ENCODE results near the gene ALX3. TPM values are rescaled to one million over a fixed set of nuclear protein-coding genes. Genes with fewer than 3 reads are reported as not detected.
"Not testable (repeated sequence)": the region's sequence is repeated elsewhere in the genome, so short reads cannot be mapped to it uniquely, and the experiment has no call there.

ALX3 gene
- total RNA-seq, 4 donors from 2014 or later: 0.21 to 0.26 TPM; not detected in 2

DNA sequence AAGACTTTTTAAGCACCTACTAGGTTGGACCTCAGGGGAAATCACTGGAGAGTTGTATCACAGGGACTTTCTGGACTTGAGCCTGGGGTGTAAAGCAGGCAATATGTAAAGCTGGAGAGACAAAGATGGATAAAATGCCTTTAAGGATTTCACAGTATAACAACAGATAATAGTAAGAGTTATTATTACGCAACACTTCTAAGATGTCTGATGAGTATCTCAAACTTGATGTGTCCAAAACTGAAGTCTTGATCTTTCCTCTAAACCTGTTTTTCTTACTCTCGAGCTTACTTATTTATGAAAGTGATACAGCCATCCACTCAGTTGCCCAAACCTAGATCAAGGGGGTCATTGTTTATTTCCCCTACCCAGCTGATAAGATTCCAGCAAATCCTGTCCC lies 38.1 kb downstream of the ALX3 start:
- peaks cover 0 to 5% of the 10 kb centered on the region in 2 donors for H3K4me1 ChIP-seq
- H3K36me3 ChIP-seq: no peaks in the 10 kb centered on the region
- TF ChIP-seq, protein P1, sequence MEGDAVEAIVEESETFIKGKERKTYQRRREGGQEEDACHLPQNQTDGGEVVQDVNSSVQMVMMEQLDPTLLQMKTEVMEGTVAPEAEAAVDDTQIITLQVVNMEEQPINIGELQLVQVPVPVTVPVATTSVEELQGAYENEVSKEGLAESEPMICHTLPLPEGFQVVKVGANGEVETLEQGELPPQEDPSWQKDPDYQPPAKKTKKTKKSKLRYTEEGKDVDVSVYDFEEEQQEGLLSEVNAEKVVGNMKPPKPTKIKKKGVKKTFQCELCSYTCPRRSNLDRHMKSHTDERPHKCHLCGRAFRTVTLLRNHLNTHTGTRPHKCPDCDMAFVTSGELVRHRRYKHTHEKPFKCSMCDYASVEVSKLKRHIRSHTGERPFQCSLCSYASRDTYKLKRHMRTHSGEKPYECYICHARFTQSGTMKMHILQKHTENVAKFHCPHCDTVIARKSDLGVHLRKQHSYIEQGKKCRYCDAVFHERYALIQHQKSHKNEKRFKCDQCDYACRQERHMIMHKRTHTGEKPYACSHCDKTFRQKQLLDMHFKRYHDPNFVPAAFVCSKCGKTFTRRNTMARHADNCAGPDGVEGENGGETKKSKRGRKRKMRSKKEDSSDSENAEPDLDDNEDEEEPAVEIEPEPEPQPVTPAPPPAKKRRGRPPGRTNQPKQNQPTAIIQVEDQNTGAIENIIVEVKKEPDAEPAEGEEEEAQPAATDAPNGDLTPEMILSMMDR (IDR thresholded peaks at IDR 0.05): no peak
- TF ChIP-seq POLR2A (IDR thresholded peaks at IDR 0.05): no peak
- H3K9me3 ChIP-seq: no peaks in the 10 kb centered on the region
- H3K4me3 ChIP-seq: no peak overlapping the region
- intact Hi-C loops (cut with DNase I; ENCODE audit: low total_unique reads): no loop called here
- no peak overlapping the region for H3K27ac ChIP-seq
- no peak for DNase-seq
- no peaks in the 10 kb centered on the region for H3K27me3 ChIP-seq

DNA sequence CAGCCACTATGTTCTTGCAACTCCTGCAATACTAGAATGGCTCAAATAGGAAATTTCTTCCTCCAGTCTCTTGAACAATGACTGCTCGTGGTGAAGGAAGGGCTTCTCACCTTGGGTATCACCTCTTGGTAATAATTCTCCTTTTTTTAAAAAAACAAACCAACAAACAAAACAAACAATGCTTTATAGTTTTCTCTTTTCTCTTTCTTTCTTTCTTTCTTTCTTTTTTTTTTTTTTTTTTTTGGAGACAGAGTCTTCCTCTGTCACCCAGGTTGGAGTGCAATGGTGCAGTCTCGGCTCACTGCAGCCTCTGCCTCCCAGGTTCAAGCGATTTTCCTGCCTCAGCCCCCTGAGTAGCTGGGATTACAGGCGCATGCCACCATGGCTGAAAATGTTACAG lies 39.8 kb downstream of the ALX3 start:
- DNase-seq; H3K36me3 ChIP-seq; intact Hi-C loops (cut with DNase I; ENCODE audit: low total_unique reads); H3K4me1 ChIP-seq; H3K4me3 ChIP-seq; H3K9me3 ChIP-seq; H3K27me3 ChIP-seq; H3K27ac ChIP-seq: not testable (repeated sequence)

DNA sequence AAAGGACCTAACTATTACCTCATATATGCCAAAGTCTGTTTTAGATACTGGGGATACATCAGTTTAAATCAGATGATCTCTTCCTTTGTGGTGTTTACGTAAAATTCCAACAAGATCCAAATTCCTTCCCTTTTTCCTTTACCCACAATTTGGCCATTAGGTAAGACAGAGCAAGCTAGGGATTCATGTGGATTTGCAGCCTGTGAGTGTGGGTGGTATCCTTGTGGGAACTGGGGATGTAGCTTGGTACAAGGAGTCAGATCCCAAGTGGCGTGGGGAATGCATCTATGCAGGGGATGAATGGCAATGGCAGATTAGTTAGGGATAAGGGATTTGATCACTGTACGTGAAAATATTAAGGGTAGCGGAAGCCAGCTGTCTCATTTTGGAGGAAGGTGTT lies 45.9 kb downstream of the ALX3 start:
- no peaks in the 10 kb centered on the region for H3K9me3 ChIP-seq
- no peak for TF ChIP-seq POLR2A (IDR thresholded peaks at IDR 0.05)
- TF ChIP-seq, protein P1 (IDR thresholded peaks at IDR 0.05): no peak
- H3K27ac ChIP-seq: no peak overlapping the region
- intact Hi-C loops (cut with DNase I; ENCODE audit: low total_unique reads): no loop called here
- DNase-seq: no peak
- H3K36me3 ChIP-seq: no peaks in the 10 kb centered on the region
- H3K4me3 ChIP-seq: no peak overlapping the region
- no peaks in the 10 kb centered on the region for H3K27me3 ChIP-seq
- H3K4me1 ChIP-seq: no peaks in the 10 kb centered on the region

DNA sequence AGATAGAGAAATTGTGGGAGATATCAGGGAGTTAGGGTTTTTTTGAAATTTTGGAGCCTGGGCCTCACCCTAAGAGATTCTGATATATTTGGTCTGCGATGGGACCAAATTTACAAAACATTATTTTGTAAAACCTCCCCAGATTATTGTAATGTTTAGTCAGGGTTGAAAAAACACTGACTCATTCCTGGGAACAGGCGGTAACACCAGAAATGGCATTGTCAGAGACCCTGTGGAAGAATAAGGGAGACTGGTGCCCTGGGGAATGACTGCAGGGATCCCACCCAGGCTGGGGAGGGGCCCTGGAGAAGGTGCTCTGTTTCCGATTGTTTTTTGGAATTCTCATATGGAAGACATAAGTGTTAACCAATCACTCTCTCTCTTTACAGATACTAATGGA lies 49.2 kb downstream of the ALX3 start:
- TF ChIP-seq, protein P1 (IDR thresholded peaks at IDR 0.05): no peak
- no peak for TF ChIP-seq POLR2A (IDR thresholded peaks at IDR 0.05)
- H3K9me3 ChIP-seq: no peaks in the 10 kb centered on the region
- H3K27me3 ChIP-seq: no peaks in the 10 kb centered on the region
- H3K36me3 ChIP-seq: no peaks in the 10 kb centered on the region
- H3K4me1 ChIP-seq: no peaks in the 10 kb centered on the region
- no peak overlapping the region for H3K4me3 ChIP-seq
- H3K27ac ChIP-seq: no peak overlapping the region
- intact Hi-C loops (cut with DNase I; ENCODE audit: low total_unique reads): no loop called here
- DNase-seq: no peak

DNA sequence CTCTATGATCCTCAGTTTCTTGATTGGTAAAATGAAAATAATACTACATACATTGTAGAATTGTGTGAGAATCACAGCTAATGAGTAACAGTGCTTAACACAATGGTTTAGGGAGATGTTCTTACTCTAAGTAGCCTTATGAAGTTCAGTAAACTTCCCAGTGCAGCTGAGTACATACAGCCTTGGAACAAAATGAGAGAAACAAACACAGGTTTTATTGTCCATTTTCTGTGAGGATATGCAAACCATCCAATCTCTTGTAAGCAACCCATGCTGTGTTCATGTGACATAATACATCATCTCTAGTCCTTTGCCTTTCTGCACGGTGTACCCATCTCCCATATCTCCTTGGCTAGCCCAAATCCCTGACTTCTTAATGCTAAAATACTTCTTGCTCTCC lies 50.7 kb downstream of the ALX3 start:
- no peaks in the 10 kb centered on the region for H3K27me3 ChIP-seq
- H3K4me1 ChIP-seq: no peaks in the 10 kb centered on the region
- TF ChIP-seq, protein P1 (IDR thresholded peaks at IDR 0.05): no peak
- TF ChIP-seq POLR2A (IDR thresholded peaks at IDR 0.05): no peak
- H3K4me3 ChIP-seq: no peak overlapping the region
- H3K27ac ChIP-seq: no peak overlapping the region
- intact Hi-C loops (cut with DNase I; ENCODE audit: low total_unique reads): no loop called here
- no peak for DNase-seq
- no peaks in the 10 kb centered on the region for H3K9me3 ChIP-seq
- H3K36me3 ChIP-seq: no peaks in the 10 kb centered on the region

DNA sequence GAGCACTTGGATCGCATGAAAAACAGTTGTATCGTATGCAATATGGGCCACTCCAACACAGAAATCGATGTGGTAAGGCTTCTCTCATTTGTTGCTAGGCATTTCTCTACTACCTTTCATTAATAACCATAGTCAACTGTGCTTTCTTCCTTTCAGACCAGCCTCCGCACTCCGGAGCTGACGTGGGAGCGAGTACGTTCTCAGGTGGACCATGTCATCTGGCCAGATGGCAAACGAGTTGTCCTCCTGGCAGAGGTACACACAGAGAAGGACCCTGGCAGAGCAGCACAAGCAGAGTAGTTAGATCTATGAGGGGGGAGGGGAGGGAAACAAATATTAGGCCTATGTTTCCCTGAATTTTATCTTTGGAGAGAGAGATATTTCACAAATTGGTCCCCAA lies 52.1 kb downstream of the ALX3 start:
- intact Hi-C loops (cut with DNase I; ENCODE audit: low total_unique reads): no loop called here
- Histone ChIP-seq H3K9me3 (no peaks in the 10 kb centered on the region), H3K36me3 (no peaks in the 10 kb centered on the region)

More for the DNA sequence above, 52.1 kb downstream of the ALX3 start:
- no peak for DNase-seq
- Histone ChIP-seq H3K4me3 (no peak overlapping the region), H3K27me3 (no peaks in the 10 kb centered on the region), H3K4me1 (no peaks in the 10 kb centered on the region), H3K27ac (no peak overlapping the region)
- TF ChIP-seq POLR2A (IDR thresholded peaks at IDR 0.05): no peak
- TF ChIP-seq, protein P1 (IDR thresholded peaks at IDR 0.05): no peak
